Glutamatergic neuron (in vitro differentiated cells): ENCODE data around the gene RAB34. TPM values are rescaled to one million over a fixed set of nuclear protein-coding genes. Genes with fewer than 3 reads are reported as not detected.

Source experiments
- DNase-seq: peaks from one replicate; pipeline ENCODE4 v3.0.0; 2022
- H3K27ac Mint-ChIP-seq: one replicate; pipeline ENCODE4 v1.8.0; 2020; ENCODE audit warnings: mild to moderate bottlenecking, mixed read lengths, inconsistent platforms; ENCODE audit not compliant: unreplicated experiment
- H3K27me3 Mint-ChIP-seq: one replicate; pipeline ENCODE4 v1.8.0; 2020; ENCODE audit warnings: mild to moderate bottlenecking, moderate library complexity, mixed read lengths, inconsistent platforms; ENCODE audit not compliant: unreplicated experiment
- H3K36me3 Mint-ChIP-seq: one replicate; pipeline ENCODE4 v1.8.0; 2020; ENCODE audit warnings: mild to moderate bottlenecking, mixed read lengths, inconsistent platforms; ENCODE audit not compliant: unreplicated experiment
- H3K4me1 Mint-ChIP-seq: one replicate; pipeline ENCODE4 v1.8.0; 2020; ENCODE audit warnings: mild to moderate bottlenecking, low read depth, mixed read lengths, inconsistent platforms; ENCODE audit not compliant: unreplicated experiment
- H3K4me3 Mint-ChIP-seq: one replicate; pipeline ENCODE4 v1.8.0; 2020; ENCODE audit warnings: mild to moderate bottlenecking, mixed read lengths, inconsistent platforms; ENCODE audit not compliant: unreplicated experiment
- H3K9me3 Mint-ChIP-seq: one replicate; pipeline ENCODE4 v1.8.0; 2020; ENCODE audit warnings: mild to moderate bottlenecking, moderate library complexity, mixed read lengths, inconsistent platforms; ENCODE audit not compliant: unreplicated experiment
- CTCF ChIP-seq: fragments of 200-600 bp; sonication (generic); IDR thresholded peaks from one replicate; pipeline ENCODE4 v1.5.0; 2021; ENCODE audit not compliant: partially characterized antibody, unreplicated experiment
- total RNA-seq: library from RNA; stranded (reverse); fragmentation: NEBNext Ultra II Directional; extraction: Animal tissue kit (Norgen Biotek cat#: 25700); gene quantifications from one replicate; pipeline ENCODE4 v1.2.1, GENCODE V29; 2021; ENCODE audit not compliant: unreplicated experiment

RAB34 gene
- total RNA-seq, 1 donor from 2014 or later, result 54.3 TPM

- no peak for DNase-seq
- Mint-ChIP-seq H3K9me3 (peaks cover 15% of the 10 kb centered on the region), H3K27ac (no peak overlapping the region), H3K4me1 (peaks cover 8% of the 10 kb centered on the region), H3K36me3 (peaks cover under 1% of the 10 kb centered on the region), H3K27me3 (peaks cover 16% of the 10 kb centered on the region), H3K4me3 (peak overlapping the region; percentile 8)
- TF ChIP-seq CTCF, result no peak
Observed at GRCh38 chr17:28729950-28730330, 12.3 kb upstream of the RAB34 start.

- peak within 1 kb of the TSS; percentile 76 for H3K27ac Mint-ChIP-seq
- peaks cover 8% of the 10 kb centered on the region for H3K36me3 Mint-ChIP-seq
- H3K9me3 Mint-ChIP-seq, result peaks cover 19% of the 10 kb centered on the region
- DNase-seq, result peak; percentile 95
- H3K27me3 Mint-ChIP-seq, result peaks cover 19% of the 10 kb centered on the region
- H3K4me1 Mint-ChIP-seq, result peaks cover 11% of the 10 kb centered on the region
- TF ChIP-seq CTCF, result no peak
- H3K4me3 Mint-ChIP-seq, result peak within 1 kb of the TSS; percentile 92
Observed at GRCh38 chr17:28728364-28729200, 10.9 kb upstream of the RAB34 start, which contains the start of gene NEK8. Gene NEK8, plus strand, starts transcription at chr17:28728788. Its CDS starts 26 bp downstream, at chr17:28728814.

- peak; percentile 97 for DNase-seq
- Mint-ChIP-seq H3K27ac (peak overlapping the region; percentile 17), H3K36me3 (peaks cover 8% of the 10 kb centered on the region), H3K27me3 (peaks cover 19% of the 10 kb centered on the region), H3K4me1 (peaks cover 14% of the 10 kb centered on the region), H3K4me3 (peak overlapping the region; percentile 92), H3K9me3 (peaks cover 19% of the 10 kb centered on the region)
- peak; percentile 97 for TF ChIP-seq CTCF
Observed at GRCh38 chr17:28726627-28727491, 9.2 kb upstream of the RAB34 start.

- peaks cover 20% of the 10 kb centered on the region for H3K9me3 Mint-ChIP-seq
- no peak for TF ChIP-seq CTCF
- peak within 1 kb of the TSS; percentile 94 for H3K4me3 Mint-ChIP-seq
- peaks cover 19% of the 10 kb centered on the region for H3K27me3 Mint-ChIP-seq
- peak within 1 kb of the TSS; percentile 91 for H3K27ac Mint-ChIP-seq
- DNase-seq, result peak; percentile 75
- peaks cover 8% of the 10 kb centered on the region for H3K36me3 Mint-ChIP-seq
- H3K4me1 Mint-ChIP-seq, result peaks cover 15% of the 10 kb centered on the region
Observed at GRCh38 chr17:28726226-28726626, 8.6 kb upstream of the RAB34 start, which contains the start of gene TLCD1. Gene TLCD1, minus strand, starts transcription at chr17:28726233. Its CDS starts 136 bp downstream, at chr17:28726097.
